ENCODE results near the gene ADRA2C.

DNA sequence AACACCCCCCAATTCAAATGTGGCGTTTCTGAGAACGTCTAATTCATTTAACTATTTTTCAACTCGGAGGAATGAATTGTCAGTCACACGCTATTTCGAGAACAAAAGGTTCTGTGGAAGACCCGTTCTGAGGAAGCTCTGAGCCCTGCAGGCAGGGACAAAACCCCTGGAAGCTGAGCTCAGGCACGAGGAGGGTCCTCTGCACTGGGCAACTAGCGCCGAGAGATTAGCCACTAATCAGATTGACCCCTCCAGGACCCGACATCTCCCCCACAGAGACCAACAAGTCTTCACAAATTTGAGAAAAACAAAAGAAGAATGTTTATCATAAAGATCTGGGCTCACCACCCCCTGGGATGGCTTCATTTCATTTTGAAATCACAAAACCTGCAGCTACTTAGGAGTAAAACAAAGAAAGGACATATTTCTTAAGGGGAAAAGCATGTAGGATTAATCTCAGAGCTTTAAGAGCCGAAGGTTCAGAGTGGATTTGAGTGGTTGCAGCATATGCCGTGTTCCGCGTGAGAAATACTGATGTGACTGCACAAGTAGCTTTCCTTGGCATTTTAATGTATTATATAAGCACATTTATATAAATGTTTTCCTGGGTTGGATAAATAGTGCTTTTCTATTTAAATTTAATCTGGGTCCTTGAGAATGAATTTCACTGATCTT is 41.8 kb downstream of the ADRA2C start:
- no peak for TF ChIP-seq POLR2A (IDR thresholded peaks at IDR 0.05)
- TF ChIP-seq, protein P1, sequence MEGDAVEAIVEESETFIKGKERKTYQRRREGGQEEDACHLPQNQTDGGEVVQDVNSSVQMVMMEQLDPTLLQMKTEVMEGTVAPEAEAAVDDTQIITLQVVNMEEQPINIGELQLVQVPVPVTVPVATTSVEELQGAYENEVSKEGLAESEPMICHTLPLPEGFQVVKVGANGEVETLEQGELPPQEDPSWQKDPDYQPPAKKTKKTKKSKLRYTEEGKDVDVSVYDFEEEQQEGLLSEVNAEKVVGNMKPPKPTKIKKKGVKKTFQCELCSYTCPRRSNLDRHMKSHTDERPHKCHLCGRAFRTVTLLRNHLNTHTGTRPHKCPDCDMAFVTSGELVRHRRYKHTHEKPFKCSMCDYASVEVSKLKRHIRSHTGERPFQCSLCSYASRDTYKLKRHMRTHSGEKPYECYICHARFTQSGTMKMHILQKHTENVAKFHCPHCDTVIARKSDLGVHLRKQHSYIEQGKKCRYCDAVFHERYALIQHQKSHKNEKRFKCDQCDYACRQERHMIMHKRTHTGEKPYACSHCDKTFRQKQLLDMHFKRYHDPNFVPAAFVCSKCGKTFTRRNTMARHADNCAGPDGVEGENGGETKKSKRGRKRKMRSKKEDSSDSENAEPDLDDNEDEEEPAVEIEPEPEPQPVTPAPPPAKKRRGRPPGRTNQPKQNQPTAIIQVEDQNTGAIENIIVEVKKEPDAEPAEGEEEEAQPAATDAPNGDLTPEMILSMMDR (IDR thresholded peaks at IDR 0.05) = no peak
